HepG2 (cell line): ENCODE results near the gene PHRF1. TPM values are rescaled to one million over a fixed set of nuclear protein-coding genes. Genes with fewer than 3 reads are reported as not detected.

ENCODE experiments used
- E2F5 ChIP-seq: sonication (generic); formaldehyde crosslinking; conservative IDR thresholded peaks from 2 replicates; pipeline ENCODE4 v1.4.0; 2020; ENCODE audit warnings: missing genetic modification reagents
- ELF3 ChIP-seq: IDR thresholded peaks from 2 replicates; pipeline ENCODE4 v1.6.1; 2016; ENCODE audit warnings: missing genetic modification reagents, missing compliant biosample characterization
- KDM4B ChIP-seq: sonication (generic); formaldehyde crosslinking; IDR thresholded peaks from 2 replicates; pipeline ENCODE4 v1.4.0; 2020; ENCODE audit warnings: missing genetic modification reagents
- KMT2A ChIP-seq: sonication (generic); formaldehyde crosslinking; IDR thresholded peaks from 2 replicates; pipeline ENCODE4 v1.4.0; 2020; ENCODE audit warnings: missing genetic modification reagents
- MIXL1 ChIP-seq: IDR thresholded peaks from 2 replicates; pipeline ENCODE4 v1.6.1; 2016
- NFAT5 ChIP-seq: sonication (generic); formaldehyde crosslinking; IDR thresholded peaks from 2 replicates; pipeline ENCODE4 v1.4.0; 2020; ENCODE audit warnings: missing genetic modification reagents
- SMARCE1 ChIP-seq: fragments of 450-650 bp; IDR thresholded peaks from 2 replicates; pipeline ENCODE4 v1.6.1; 2017; ENCODE audit warnings: borderline replicate concordance
- SMC3 ChIP-seq: IDR thresholded peaks from 2 replicates; pipeline ENCODE4 v1.6.1; 2011; ENCODE audit warnings: low read length, improper control_type of control experiment
- TEAD2 ChIP-seq: sonication (generic); formaldehyde crosslinking; IDR thresholded peaks from 2 replicates; pipeline ENCODE4 v1.9.0; 2021; ENCODE audit warnings: missing genetic modification reagents
- TRAFD1 ChIP-seq: sonication (generic); formaldehyde crosslinking; IDR thresholded peaks from 2 replicates; pipeline ENCODE4 v1.5.1; 2020; ENCODE audit warnings: missing genetic modification reagents, mild to moderate bottlenecking, borderline replicate concordance
- WIZ ChIP-seq: sonication (generic); formaldehyde crosslinking; IDR thresholded peaks from 2 replicates; pipeline ENCODE4 v1.5.1; 2020; ENCODE audit warnings: mild to moderate bottlenecking, missing genetic modification reagents
- ZFP36 ChIP-seq: fragments of 150-350 bp; IDR thresholded peaks from 2 replicates; pipeline ENCODE4 v1.6.1; 2018; ENCODE audit warnings: borderline replicate concordance, low read length, low read depth; ENCODE audit not compliant: partially characterized antibody
- ZNF12 ChIP-seq: sonication (generic); formaldehyde crosslinking; IDR thresholded peaks from 2 replicates; pipeline ENCODE4 v1.5.0; 2020; ENCODE audit warnings: missing genetic modification reagents
- ZNF160 ChIP-seq: sonication (generic); formaldehyde crosslinking; IDR thresholded peaks from 2 replicates; pipeline ENCODE4 v1.8.0; 2022; ENCODE audit warnings: mild to moderate bottlenecking, inconsistent platforms, missing genetic modification reagents
- ZNF530 ChIP-seq: sonication (generic); formaldehyde crosslinking; IDR thresholded peaks from 2 replicates; pipeline ENCODE4 v1.5.0; 2020; ENCODE audit warnings: low read depth, mild to moderate bottlenecking, missing genetic modification reagents
- ZNF580 ChIP-seq: IDR thresholded peaks from 2 replicates; pipeline ENCODE4 v1.6.1; 2016; ENCODE audit warnings: low read depth, borderline replicate concordance
- ZNF674 ChIP-seq: sonication (generic); formaldehyde crosslinking; IDR thresholded peaks from 2 replicates; pipeline ENCODE4 v1.5.0; 2020; ENCODE audit warnings: low read depth, mild to moderate bottlenecking, missing genetic modification reagents
- ZNF784 ChIP-seq: sonication (generic); formaldehyde crosslinking; IDR thresholded peaks from 2 replicates; pipeline ENCODE4 v1.5.1; 2020; ENCODE audit warnings: missing genetic modification reagents, mild to moderate bottlenecking, borderline replicate concordance
- ZNF790 ChIP-seq: sonication (generic); formaldehyde crosslinking; IDR thresholded peaks from 2 replicates; pipeline ENCODE4 v1.8.0; 2022; ENCODE audit warnings: missing genetic modification reagents, mild to moderate bottlenecking, borderline replicate concordance
- ZNF883 ChIP-seq: sonication (generic); formaldehyde crosslinking; IDR thresholded peaks from 2 replicates; pipeline ENCODE4 v1.5.1; 2020; ENCODE audit warnings: mild to moderate bottlenecking, missing genetic modification reagents; ENCODE audit errors: not compliant biosample characterization
- polyA plus RNA-seq, 8 experiments: library from polyadenylated mRNA; depleted of rRNA in 3 of 8; stranded (reverse) in 7 of 8; unstranded in 1 of 8; fragments of >200 nt; fragmentation: Illumina TruSeq in 4 of 8; extraction: Trizol in 4 of 8; gene quantifications; 2 replicates each; pipeline versions ENCODE4 v1.2.1 to v1.2.3, GENCODE V29; 2011 to 2016; ENCODE audit warnings: low read depth in 4 of 8, missing spikeins in 1 of 8, mixed read lengths in 1 of 8; ENCODE audit not compliant: insufficient read depth in 1 of 8
- total RNA-seq, 5 experiments: library from RNA; depleted of rRNA; stranded (reverse); fragments of >200 nt; fragmentation: Illumina TruSeq; extraction: Trizol; gene quantifications; 2 replicates each; pipeline ENCODE4 v1.2.3, GENCODE V29; 2016; ENCODE audit warnings: low read depth in 1 of 5

Gene PHRF1
- total and polyA plus RNA-seq, 2 of the 13 experiments (the other 11 are each of a cell fraction or from before 2014, with no cell fraction given) = 8.2 to 16.7 TPM

- TF ChIP-seq NFAT5 (CRISPR knock-in tag) (no peak; the same call in 1 of the 2 replicates), ZNF580 (CRISPR knock-in tag) (no peak), ZNF12 (CRISPR knock-in tag) (0 out of 2 replicates have a peak, but pooled peaks have one; percentile 24), WIZ (CRISPR knock-in tag) (0 out of 2 replicates have a peak, but pooled peaks have one; percentile 52), KMT2A (CRISPR knock-in tag) (no peak), MIXL1 (CRISPR knock-in tag) (no peak), ELF3 (CRISPR knock-in tag) (0 out of 2 replicates have a peak, but pooled peaks have one; percentile 24), TRAFD1 (CRISPR knock-in tag) (no peak), SMARCE1 (no peak), KDM4B (no peak), ZNF784 (CRISPR knock-in tag) (no peak), TEAD2 (CRISPR knock-in tag) (no peak), ZNF674 (CRISPR knock-in tag) (no peak), ZNF160 (CRISPR knock-in tag) (no peak), ZNF790 (CRISPR knock-in tag) (no peak), ZNF530 (CRISPR knock-in tag) (no peak), E2F5 (no peak), ZFP36 (no peak), SMC3 (no peak), ZNF883 (CRISPR knock-in tag) (peak; percentile 76)
These were observed 37.7 kb upstream of the PHRF1 start (continued) for GRCh38 chr11:538431-539051.
